ENCODE data around the gene ADGRD1. TPM values are rescaled to one million over a fixed set of nuclear protein-coding genes. Genes with fewer than 3 reads are reported as not detected.

The ADGRD1 gene
- total RNA-seq, 2 donors from 2014 or later: 21.3 to 37.0 TPM

DNA sequence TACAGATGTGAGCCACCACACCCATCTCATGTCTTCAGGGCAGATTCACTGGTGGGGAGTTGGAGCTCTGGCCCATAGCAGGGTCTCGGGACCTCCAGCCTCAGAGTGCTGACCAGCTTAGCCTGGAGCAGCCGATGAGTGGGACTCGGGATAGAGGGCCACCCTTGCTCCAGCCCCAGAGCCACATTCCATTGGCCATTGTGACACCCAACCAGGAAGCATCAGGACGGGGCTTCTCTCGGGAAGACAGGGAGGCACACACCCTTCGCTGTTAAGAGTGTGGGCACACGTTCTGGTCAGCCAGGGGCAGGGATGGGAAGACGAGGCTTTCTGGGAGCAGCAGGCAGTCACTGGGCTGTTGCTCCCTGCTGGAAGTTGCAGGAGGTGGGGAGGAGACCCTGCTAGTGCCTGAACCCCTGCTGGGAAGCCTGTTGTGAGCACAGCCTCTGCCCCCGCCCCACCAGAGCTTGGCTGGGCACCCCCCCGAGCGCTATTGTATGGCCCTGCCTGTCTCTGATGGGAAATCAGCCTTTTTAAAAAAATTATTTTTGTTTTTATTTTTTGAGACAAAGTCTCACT is 1.6 kb downstream of the ADGRD1 start:
- DNase-seq (ENCODE audit: low spot score): no peak

DNA sequence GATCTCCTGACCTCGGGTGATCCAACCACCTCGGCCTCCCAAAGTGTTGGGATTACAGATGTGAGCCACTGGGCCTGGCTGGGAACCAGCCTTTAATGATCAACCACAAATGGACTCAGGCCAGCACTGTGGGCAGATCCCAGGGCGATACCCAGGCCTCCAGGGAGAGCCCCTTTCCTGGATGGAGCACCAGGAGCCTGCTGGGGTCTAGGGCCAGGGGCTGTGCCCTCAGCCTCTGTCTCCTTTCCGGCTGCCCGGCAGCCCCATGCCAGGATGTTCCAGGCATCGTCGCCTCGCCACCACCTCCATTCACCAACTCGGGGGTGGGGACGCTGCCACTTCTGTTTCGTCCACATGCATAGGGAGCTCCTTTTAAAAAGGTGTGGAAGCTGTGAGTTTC is 2.3 kb downstream of the ADGRD1 start:
- Histone ChIP-seq H3K27ac (no peak overlapping the region), H3K27me3 (replicated peaks; ENCODE audit: insufficient read depth) (no peaks in the 10 kb centered on the region), H3K4me1 (ENCODE audit: control insufficient read depth in 1 of 2, low read depth in 2 of 2) (peaks cover 0 to 25% of the 10 kb centered on the region in 2 donors), H3K36me3 (no peaks in the 10 kb centered on the region), H3K9me3 (no peaks in the 10 kb centered on the region), H3K4me3 (no peak overlapping the region)
- DNase-seq (ENCODE audit: low spot score) (no peak), ATAC-seq (ENCODE audit: insufficient number of reproducible peaks, low FRiP score, low read depth) (no peak)
- TF ChIP-seq, protein P1, sequence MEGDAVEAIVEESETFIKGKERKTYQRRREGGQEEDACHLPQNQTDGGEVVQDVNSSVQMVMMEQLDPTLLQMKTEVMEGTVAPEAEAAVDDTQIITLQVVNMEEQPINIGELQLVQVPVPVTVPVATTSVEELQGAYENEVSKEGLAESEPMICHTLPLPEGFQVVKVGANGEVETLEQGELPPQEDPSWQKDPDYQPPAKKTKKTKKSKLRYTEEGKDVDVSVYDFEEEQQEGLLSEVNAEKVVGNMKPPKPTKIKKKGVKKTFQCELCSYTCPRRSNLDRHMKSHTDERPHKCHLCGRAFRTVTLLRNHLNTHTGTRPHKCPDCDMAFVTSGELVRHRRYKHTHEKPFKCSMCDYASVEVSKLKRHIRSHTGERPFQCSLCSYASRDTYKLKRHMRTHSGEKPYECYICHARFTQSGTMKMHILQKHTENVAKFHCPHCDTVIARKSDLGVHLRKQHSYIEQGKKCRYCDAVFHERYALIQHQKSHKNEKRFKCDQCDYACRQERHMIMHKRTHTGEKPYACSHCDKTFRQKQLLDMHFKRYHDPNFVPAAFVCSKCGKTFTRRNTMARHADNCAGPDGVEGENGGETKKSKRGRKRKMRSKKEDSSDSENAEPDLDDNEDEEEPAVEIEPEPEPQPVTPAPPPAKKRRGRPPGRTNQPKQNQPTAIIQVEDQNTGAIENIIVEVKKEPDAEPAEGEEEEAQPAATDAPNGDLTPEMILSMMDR (IDR thresholded peaks at IDR 0.05): no peak

More for the DNA sequence above, 1.6 kb downstream of the ADGRD1 start:
- TF ChIP-seq, protein P1 (IDR thresholded peaks at IDR 0.05): no peak
- no peak for ATAC-seq (ENCODE audit: insufficient number of reproducible peaks, low FRiP score, low read depth)
- Histone ChIP-seq H3K4me3 (no peak overlapping the region), H3K4me1 (ENCODE audit: control insufficient read depth in 1 of 2, low read depth in 2 of 2) (peaks cover 0 to 25% of the 10 kb centered on the region in 2 donors), H3K27ac (no peak overlapping the region), H3K27me3 (replicated peaks; ENCODE audit: insufficient read depth) (no peaks in the 10 kb centered on the region), H3K36me3 (no peaks in the 10 kb centered on the region), H3K9me3 (no peaks in the 10 kb centered on the region)

DNA sequence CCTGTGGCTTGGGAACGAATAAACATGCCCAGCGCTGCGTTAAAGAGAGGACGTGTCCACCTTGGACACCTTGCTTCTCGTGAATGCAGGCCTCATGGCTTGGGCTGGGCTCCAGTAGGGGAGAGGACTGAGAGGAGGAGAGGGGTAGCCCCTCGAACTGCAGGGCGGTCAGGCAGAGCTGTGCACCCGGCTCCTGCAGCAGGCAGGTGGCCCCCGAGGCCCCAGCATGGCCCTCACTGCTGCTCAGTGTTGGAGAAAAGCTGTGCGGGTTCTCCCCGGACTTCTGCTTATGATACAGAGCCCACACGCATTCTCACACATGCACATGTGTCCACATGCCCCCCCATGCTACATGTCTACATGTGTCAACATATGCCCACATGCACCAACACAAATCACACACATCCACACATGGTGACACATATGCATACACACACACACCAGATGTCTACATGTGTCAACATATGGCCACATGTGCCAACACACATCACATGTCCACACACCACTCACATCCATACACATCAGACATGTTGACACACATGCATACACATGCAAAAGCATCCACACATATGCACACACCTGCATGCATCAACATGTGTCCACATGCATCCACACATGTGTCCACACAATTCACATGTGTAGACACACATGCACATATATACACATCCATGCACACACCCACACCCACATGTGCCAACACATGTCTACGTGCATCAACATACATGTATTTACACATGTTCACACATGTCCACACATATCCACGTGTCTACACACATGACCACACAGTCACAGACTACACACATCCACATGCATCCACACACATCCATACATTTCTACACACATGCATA is 3.0 kb downstream of the ADGRD1 start:
- DNase-seq (ENCODE audit: low spot score) (no peak), ATAC-seq (ENCODE audit: insufficient number of reproducible peaks, low FRiP score, low read depth) (no peak)
- Histone ChIP-seq H3K4me3 (no peak overlapping the region), H3K9me3 (no peaks in the 10 kb centered on the region), H3K36me3 (no peaks in the 10 kb centered on the region), H3K27me3 (replicated peaks; ENCODE audit: insufficient read depth) (no peaks in the 10 kb centered on the region), H3K4me1 (ENCODE audit: control insufficient read depth in 1 of 2, low read depth in 2 of 2) (peaks cover 0 to 25% of the 10 kb centered on the region in 2 donors), H3K27ac (no peak overlapping the region)
- TF ChIP-seq, protein P1 (IDR thresholded peaks at IDR 0.05): no peak

DNA sequence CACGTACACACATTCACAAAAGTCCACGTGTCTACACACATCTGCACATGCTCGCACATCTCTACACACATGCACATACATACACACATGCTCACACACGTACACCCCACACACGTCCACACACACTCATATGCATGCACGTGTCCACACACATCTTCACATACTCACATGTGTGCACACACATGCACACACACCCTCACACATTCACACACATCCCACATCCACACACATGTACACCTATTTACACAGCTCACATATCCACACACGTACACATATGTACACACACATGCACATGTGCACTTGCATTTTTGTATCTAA is 3.6 kb downstream of the ADGRD1 start:
- Histone ChIP-seq H3K36me3 (no peaks in the 10 kb centered on the region), H3K4me3 (no peak overlapping the region), H3K27ac (no peak overlapping the region), H3K4me1 (ENCODE audit: control insufficient read depth in 1 of 2, low read depth in 2 of 2) (peaks cover 0 to 24% of the 10 kb centered on the region in 2 donors), H3K9me3 (no peaks in the 10 kb centered on the region), H3K27me3 (replicated peaks; ENCODE audit: insufficient read depth) (no peaks in the 10 kb centered on the region)
- TF ChIP-seq, protein P1 (IDR thresholded peaks at IDR 0.05): no peak
- no peak for ATAC-seq (ENCODE audit: insufficient number of reproducible peaks, low FRiP score, low read depth)
- no peak for DNase-seq (ENCODE audit: low spot score)

DNA sequence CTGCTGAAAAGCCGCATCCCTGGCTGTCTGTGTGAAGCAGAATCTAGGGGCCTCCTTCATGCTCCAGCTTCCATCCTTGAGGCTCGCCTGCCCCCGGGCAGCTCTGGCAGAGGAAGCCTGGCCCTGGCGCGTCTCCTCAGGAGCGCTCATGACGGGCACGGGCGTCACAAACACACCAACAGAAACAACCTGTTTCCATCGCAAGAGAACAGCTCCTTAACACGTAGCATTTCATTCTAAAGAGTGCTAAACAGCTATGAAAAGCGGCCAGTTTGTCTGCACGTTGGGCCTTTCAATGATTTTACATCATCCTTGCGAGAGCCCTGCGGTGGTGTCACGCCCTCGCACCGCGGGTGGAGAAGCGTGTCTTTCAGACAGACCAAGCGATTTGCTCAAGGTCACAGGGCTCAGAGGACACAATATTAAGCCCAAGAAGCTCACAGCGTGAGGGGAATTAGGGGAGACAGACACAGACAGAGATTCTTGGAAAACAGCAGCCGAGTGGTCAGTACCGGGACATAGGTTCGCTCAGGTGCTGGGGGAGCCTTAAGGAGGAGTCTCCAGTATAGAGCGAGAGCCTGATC is 4.9 kb downstream of the ADGRD1 start:
- Histone ChIP-seq H3K4me1 (ENCODE audit: control insufficient read depth in 1 of 2, low read depth in 2 of 2) (peaks cover 0 to 10% of the 10 kb centered on the region in 2 donors), H3K4me3 (no peak overlapping the region), H3K27ac (no peak overlapping the region), H3K9me3 (no peaks in the 10 kb centered on the region), H3K27me3 (replicated peaks; ENCODE audit: insufficient read depth) (no peaks in the 10 kb centered on the region), H3K36me3 (no peaks in the 10 kb centered on the region)
- ATAC-seq (ENCODE audit: insufficient number of reproducible peaks, low FRiP score, low read depth) (no peak), DNase-seq (ENCODE audit: low spot score) (no peak)
- TF ChIP-seq, protein P1 (IDR thresholded peaks at IDR 0.05): no peak
